Astrocyte of the spinal cord (primary cell): Measurements from ENCODE around the gene NAT9.
A peak's percentile ranks its signal among the peaks of the same experiment; 100 is the strongest.

Experiments
- DNase-seq: peaks from one replicate; pipeline ENCODE4 v3.0.0; 2011; ENCODE audit warnings: low read depth, low spot score
- H3K4me3 ChIP-seq: 2 replicates; pipeline ENCODE4 v1.5.1; 2011; ENCODE audit warnings: low read depth, mild to moderate bottlenecking, low read length, moderate library complexity
- in situ Hi-C: cut with HindIII; loops from 2 replicates; pipeline ENCODE4 v1.10.0; 2017; ENCODE audit warnings: low sequenced_read_pairs
- TF ChIP-seq, protein P1 (sequence below): IDR thresholded peaks from 2 replicates; pipeline ENCODE4 v1.5.1; 2012; ENCODE audit warnings: low read depth, mild to moderate bottlenecking, low read length, inconsistent platforms

NAT9 gene

DNA sequence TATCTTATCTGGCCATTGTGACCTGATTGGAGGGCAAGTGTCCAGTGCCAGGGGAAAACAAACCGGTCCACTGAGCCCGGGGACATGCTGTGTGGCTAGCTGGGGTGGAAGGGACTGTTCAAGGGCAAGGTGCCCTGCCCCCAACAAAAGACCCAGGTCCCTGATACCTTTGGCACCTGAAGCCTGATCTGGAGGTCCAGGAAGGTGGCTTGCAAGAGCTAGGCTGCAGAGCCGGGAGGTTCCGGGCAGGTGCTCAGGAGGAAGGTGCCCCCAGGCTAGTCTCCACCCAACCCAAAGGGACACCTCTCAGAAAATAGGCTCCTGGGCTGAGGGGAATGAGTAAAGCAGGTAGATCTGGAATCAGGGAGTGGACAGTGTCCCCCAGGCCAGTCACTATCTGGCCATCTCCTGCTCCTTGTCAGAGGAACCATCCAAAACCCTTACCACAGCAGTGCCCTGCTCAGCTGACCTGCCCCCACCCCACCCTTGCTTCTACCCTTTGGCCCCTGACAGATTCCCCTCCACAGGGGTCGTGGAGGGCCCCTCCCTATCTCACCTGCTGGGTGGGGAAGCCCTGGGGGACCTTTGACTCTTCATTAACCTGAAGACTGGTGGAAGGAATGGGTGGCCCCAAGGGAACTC lies 6.2 kb downstream of the NAT9 start:
- in situ Hi-C loops = no loop called here
- no peak overlapping the region for H3K4me3 ChIP-seq
- DNase-seq = no peak
- TF ChIP-seq, protein P1, sequence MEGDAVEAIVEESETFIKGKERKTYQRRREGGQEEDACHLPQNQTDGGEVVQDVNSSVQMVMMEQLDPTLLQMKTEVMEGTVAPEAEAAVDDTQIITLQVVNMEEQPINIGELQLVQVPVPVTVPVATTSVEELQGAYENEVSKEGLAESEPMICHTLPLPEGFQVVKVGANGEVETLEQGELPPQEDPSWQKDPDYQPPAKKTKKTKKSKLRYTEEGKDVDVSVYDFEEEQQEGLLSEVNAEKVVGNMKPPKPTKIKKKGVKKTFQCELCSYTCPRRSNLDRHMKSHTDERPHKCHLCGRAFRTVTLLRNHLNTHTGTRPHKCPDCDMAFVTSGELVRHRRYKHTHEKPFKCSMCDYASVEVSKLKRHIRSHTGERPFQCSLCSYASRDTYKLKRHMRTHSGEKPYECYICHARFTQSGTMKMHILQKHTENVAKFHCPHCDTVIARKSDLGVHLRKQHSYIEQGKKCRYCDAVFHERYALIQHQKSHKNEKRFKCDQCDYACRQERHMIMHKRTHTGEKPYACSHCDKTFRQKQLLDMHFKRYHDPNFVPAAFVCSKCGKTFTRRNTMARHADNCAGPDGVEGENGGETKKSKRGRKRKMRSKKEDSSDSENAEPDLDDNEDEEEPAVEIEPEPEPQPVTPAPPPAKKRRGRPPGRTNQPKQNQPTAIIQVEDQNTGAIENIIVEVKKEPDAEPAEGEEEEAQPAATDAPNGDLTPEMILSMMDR = no peak

DNA sequence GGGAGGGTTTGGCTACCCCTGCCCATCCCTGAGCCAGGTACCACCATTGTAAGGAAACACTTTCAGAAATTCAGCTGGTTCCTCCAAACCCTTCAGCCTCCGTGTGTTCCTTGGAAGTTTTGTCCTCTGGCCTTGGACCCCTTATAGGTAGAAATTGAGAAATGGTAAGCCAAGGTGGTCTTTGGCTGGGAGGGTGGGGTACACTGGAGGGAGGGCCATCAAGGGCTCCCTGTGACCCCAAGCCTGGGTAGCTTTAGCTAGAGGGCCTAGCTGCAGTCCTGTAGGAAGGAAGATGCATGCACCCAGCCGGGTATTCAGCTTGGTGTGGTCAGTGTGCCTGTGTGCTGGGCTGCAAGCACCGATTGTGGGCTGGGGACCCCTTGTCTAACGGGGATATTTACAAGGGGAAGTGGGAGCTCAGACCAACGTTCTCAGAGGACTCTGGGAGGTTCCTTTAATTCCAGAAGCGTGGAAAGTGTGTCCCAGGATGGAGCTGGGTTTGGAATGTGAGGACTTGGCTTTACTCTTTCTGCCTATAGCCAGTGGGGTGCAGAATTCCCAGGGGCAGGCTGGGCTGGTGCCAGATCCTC lies 6.8 kb downstream of the NAT9 start:
- TF ChIP-seq, protein P1 = no peak
- no peak for DNase-seq
- no peak overlapping the region for H3K4me3 ChIP-seq
- in situ Hi-C loops = no loop called here

GRCh38 chr17:74768763-74769114 lies 7.4 kb downstream of the NAT9 start:
- TF ChIP-seq, protein P1 = no peak
- in situ Hi-C loops = no loop called here
- no peak for DNase-seq

DNA sequence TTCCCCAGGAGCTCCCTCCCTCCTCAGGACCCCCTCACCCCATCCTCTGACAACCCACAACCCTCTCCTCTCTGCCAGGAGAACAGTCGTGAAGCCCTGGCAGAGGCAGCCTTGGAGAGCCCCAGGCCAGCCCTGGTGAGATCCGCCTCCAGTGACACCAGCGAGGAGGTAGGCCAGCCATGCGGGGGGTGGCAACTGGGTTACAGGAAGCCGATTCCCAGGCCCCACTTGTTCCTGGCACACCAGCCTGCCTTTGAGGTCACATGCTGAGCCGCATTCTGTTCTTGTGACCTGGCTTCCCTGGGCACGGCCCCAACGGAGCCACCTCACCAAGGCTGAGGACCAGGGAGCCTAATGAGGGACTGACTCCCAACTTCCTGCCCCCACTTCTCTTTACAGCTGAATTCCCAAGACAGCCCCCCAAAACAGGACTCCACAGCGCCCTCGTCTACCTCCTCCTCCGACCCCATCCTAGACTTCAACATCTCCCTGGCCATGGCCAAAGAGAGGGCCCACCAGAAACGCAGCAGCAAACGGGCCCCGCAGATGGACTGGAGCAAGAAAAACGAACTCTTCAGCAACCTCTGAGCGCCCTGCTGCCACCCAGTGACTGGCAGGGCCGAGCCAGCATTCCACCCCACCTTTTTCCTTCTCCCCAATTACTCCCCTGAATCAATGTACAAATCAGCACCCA lies 7.9 kb downstream of the NAT9 start:
- TF ChIP-seq, protein P1 = no peak
- peak; percentile 68 for DNase-seq
- in situ Hi-C loops = no loop called here
- no peak overlapping the region for H3K4me3 ChIP-seq

More at GRCh38 chr17:74768763-74769114, 7.4 kb downstream of the NAT9 start:
- H3K4me3 ChIP-seq = no peak overlapping the region

DNA sequence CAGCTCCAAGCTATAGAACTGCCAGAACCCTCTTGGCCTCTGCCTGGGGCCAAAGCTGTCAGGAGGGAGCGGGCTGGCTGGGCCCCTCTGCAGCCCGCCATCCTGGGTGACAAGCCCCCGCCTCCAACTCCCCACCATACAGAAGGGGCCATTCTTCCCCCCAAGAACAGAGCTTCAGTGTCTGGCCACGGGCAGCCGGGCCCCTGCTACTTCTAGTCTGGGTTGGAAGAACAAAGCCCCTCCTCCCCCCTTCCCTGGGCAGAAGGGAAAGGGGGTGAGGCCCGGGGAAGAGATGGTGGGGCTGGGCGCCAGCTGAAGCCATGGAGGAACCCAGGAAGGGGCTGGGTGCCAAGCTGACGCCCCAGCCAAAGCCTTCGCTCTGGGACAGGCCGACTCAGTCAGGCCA lies 9.0 kb downstream of the NAT9 start:
- no peak overlapping the region for H3K4me3 ChIP-seq
- DNase-seq = no peak
- TF ChIP-seq, protein P1 = no peak
- in situ Hi-C loops = no loop called here

- H3K4me3 ChIP-seq = no peak overlapping the region
- in situ Hi-C loops = no loop called here
- TF ChIP-seq, protein P1 = no peak
- DNase-seq = no peak
Measured at GRCh38 chr17:74766413-74766812, 9.7 kb downstream of the NAT9 start.
